Measurements from ENCODE around the gene MGAT4D.
A peak's percentile ranks its signal among the peaks of the same experiment; 100 is the strongest.
"Not testable (repeated sequence)": the region's sequence is repeated elsewhere in the genome, so short reads cannot be mapped to it uniquely, and the experiment has no call there.

MGAT4D gene

DNA sequence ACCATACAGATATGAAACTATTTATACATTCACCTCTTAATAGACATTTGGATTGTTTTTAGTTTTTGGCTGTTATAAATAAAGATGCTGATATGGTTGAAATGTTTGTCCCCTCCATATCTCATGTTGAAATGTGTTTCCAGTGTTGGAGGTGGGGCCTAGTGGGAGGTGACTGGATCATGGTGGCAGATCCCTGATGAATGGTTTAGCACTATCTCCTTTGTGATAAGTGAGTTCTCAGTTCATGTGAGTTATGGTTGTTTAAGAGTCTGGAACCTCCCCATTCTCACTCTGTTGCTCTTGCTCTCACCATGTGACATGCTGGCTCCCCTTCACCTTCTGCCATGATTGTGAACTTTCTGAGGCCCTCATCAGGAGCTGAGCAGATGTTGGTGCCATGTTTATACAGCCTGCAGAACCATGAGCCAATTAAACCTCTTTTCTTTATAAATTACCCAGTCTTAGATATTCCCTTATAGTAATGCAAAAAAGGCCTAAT is 58.4 kb downstream of the MGAT4D start:
- no peak for DNase-seq (ENCODE audit: low spot score)

- no peak for DNase-seq (ENCODE audit: low spot score)
Measured at GRCh38 chr4:140427919-140428471, 70.1 kb downstream of the MGAT4D start.

GRCh38 chr4:140427106-140427918 is 70.8 kb downstream of the MGAT4D start, which contains the start of gene CLGN:
Gene CLGN (minus strand): TSS chr4:140427648. CDS start chr4:140413078, 14,570 bp downstream.
- DNase-seq (ENCODE audit: low spot score): peak; percentile 84

DNA sequence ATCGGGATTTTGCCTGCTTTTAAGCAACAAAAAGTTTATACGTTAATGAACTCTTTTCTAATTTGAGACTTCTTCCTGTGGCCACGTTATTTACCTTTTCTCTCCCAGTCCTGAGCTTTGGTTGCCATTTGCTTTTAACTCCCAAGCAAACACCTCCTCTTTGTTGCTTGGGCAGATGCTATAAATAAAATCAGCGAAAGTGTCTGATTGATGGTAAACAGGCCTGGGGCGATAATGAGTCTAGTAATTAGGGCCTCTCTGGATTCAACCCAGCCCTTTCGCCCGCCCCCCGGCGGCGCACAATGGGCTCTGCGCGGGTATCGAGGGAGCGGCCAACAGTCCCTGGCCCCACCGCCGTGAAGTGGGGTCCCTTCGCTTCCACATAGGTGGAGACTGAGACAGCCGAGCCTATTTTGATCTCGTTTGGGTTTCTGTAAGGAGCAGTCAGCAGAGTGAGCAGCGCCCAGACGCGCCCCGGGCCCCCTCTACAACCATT is 71.4 kb downstream of the MGAT4D start:
- no peak for DNase-seq (ENCODE audit: low spot score)

- no peak for DNase-seq (ENCODE audit: low spot score)
Measured at GRCh38 chr4:140423106-140423505, 75.0 kb downstream of the MGAT4D start.

GRCh38 chr4:140413130-140413969 is 84.7 kb downstream of the MGAT4D start:
- not testable (repeated sequence) for DNase-seq (ENCODE audit: low spot score)

DNA sequence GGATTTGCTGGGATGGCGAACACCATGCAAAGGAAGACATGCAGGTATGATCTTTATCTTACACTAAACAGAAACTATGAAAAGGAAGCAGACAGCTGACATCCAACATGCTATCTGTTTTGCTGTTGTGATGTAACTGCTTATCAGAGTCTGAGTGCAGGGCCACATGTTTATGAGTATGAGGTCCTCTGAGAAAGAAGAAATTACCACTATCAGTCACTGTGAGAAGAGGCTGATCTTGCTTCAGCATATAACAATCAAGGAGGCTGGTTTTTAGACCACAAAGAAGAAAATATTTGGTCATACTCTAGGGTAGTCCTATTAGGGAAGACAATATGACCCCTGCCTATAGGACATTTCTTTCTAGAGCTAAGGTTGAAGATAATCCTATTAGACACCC is 89.1 kb downstream of the MGAT4D start:
- DNase-seq (ENCODE audit: low spot score): no peak

GRCh38 chr4:140406292-140406691 is 91.8 kb downstream of the MGAT4D start:
- no peak for DNase-seq (ENCODE audit: low spot score)

DNA sequence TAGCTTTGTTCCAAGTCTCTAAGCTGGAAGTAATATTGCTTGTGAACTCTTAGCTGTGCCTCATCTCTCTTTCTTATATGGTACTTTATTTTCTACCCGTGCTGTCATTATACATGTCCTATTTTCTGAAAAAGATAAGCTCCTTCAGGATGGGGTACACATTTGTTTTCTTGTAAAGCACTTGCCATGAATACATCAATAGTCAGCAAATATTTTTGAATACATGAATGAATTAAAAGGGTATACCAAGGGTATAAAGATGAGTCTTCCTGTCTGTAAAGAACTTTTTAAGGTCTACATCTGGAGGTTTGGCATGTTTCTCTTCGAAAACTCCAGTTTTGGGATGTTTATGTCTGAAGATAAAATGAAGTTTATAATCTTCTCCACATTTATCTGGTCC is 98.0 kb downstream of the MGAT4D start:
- DNase-seq (ENCODE audit: low spot score): no peak

DNA sequence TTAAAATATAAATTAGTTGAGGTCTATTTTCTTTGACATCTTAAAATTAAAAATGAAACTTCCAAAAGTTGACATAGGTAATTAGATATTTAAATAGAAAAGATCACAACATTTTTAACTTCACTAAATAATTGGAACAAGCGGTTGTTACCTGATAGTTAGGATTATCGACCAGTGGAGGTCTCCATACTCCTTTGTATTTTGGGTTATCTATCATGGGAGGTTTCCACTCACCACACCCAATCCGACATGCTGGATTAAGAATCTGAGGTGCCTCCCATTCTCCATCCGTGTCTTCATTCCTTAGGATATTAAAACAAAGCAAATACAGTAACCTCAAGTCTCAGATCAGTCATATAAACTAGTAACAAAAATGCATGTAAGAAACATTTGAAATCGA is 102.4 kb downstream of the MGAT4D start:
- no peak for DNase-seq (ENCODE audit: low spot score)
